Sigmoid colon (tissue), 3 donors: Measurements from ENCODE around the gene SOX30.

Experiments used
- POLR2A ChIP-seq, 2 donors: fragments of 450-650 bp; IDR thresholded peaks; one replicate each; pipeline ENCODE4 v1.6.1; 2016; ENCODE audit warnings: antibody characterized with exemption in 2 of 2, mild to moderate bottlenecking in 2 of 2, moderate library complexity in 2 of 2
- TF ChIP-seq, protein P1 (sequence below), 4 experiments: fragments of 450-650 bp in 3 of 4; fragments of 200-600 bp in 1 of 4; IDR thresholded peaks; one replicate each; pipeline ENCODE4 v1.5.1; 2016 to 2019; ENCODE audit warnings: antibody characterized with exemption in 4 of 4, mild to moderate bottlenecking in 3 of 4, moderate library complexity in 2 of 4

DNA sequence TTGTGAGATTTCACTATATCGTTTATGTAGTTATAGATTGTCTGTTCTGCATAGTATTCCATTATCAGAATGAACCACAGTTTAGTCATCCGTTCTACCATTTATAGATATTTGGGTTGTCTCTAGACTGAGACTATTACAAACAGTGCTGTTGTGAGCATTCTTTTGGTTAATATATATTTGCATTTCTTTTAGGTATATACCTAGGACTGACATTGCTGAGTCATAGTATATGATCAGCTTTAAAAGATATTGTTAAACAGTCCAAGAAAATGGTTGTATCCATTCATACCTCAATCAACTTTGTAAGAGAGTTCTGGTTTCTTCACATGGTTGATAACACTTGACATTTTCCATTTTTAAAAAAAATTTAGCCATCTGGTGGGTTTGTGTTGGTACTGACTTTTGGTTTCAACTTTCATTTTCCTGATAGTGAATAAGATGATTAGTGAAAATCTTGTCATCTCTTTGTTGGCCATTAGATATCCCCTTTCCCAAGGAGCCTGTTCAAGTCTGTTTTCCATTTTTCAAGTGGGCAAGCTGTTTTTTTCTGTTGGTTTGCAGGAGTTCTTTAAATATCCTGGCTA, 53.8 kb downstream of the SOX30 start:
- TF ChIP-seq, protein P1, sequence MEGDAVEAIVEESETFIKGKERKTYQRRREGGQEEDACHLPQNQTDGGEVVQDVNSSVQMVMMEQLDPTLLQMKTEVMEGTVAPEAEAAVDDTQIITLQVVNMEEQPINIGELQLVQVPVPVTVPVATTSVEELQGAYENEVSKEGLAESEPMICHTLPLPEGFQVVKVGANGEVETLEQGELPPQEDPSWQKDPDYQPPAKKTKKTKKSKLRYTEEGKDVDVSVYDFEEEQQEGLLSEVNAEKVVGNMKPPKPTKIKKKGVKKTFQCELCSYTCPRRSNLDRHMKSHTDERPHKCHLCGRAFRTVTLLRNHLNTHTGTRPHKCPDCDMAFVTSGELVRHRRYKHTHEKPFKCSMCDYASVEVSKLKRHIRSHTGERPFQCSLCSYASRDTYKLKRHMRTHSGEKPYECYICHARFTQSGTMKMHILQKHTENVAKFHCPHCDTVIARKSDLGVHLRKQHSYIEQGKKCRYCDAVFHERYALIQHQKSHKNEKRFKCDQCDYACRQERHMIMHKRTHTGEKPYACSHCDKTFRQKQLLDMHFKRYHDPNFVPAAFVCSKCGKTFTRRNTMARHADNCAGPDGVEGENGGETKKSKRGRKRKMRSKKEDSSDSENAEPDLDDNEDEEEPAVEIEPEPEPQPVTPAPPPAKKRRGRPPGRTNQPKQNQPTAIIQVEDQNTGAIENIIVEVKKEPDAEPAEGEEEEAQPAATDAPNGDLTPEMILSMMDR (IDR thresholded peaks at IDR 0.05) = no peak
- no peak for TF ChIP-seq POLR2A (IDR thresholded peaks at IDR 0.05)
